K562 (cell line): Measurements from ENCODE around the gene GFOD2. TPM values are rescaled to one million over a fixed set of nuclear protein-coding genes. Genes with fewer than 3 reads are reported as not detected.

Experiments used
- ATAC-seq: fragments of 200-7000 bp; cut with Tn5 transposase; 3 replicates; pipeline ENCODE4 v1.9.1; 2020; ENCODE audit warnings: moderate library complexity
- BruUV-seq: library from RNA; stranded (reverse); fragments of 400-500 nt; replicated peaks from 2 replicates; lab custom pipeline; 2021; lab: Mats Ljungman, UMichigan
- CTCF ChIA-PET: fragments of 300-600 bp; formaldehyde crosslinking; extraction: SDS; loops from one replicate; lab custom pipeline; 2021; ENCODE audit warnings: low intra/inter-chr PET ratio; lab: Yijun Ruan, JAX
- POLR2A ChIA-PET: fragments of 300-600, 350-650 bp; sonication (Branson Sonifier 250); formaldehyde crosslinking; extraction: SDS; loops from one replicate; lab custom pipeline; 2021; ENCODE audit warnings: antibody characterized with exemption, inconsistent platforms; lab: Yijun Ruan, JAX
- DNase-seq, 4 experiments: peaks; one replicate each; pipeline versions ENCODE4 v3.0.0 to v3.0.0-alpha.2; 2011 to 2018; ENCODE audit warnings: low spot score in 3 of 4, mixed read lengths in 3 of 4; ENCODE audit errors: extremely low read depth in 1 of 4
- FAIRE-seq: peaks from 2 replicates; lab custom pipeline; 2011; peaks lifted over from hg19 to GRCh38; lab: Jason Lieb, UNC
- H2AFZ ChIP-seq: 2 replicates; pipeline ENCODE4 v1.6.0; 2011; ENCODE audit warnings: low read depth, low read length, control low read depth, inconsistent platforms
- H3K27ac ChIP-seq: fragments of 200-600 bp; 3 replicates; pipeline ENCODE4 v1.8.0; 2011; ENCODE audit warnings: low read depth, mild to moderate bottlenecking, control low read depth, inconsistent platforms, low read length, moderate library complexity, mixed read lengths; ENCODE audit errors: extremely low read depth
- H3K27me3 ChIP-seq, 2 experiments: fragments of 300-600 bp in 1 of 2; 2 replicates in 1 of 2; 3 replicates in 1 of 2; pipeline versions ENCODE4 v1.6.0 to v1.8.0; 2011; ENCODE audit warnings: inconsistent platforms in 2 of 2, low read length in 2 of 2, mild to moderate bottlenecking in 1 of 2, mixed read lengths in 1 of 2, moderate library complexity in 1 of 2; ENCODE audit not compliant: control insufficient read depth in 2 of 2, insufficient read depth in 2 of 2
- H3K36me3 ChIP-seq: fragments of 300-600 bp; 3 replicates; pipeline ENCODE4 v1.8.0; 2011; ENCODE audit warnings: mild to moderate bottlenecking, low read length, inconsistent platforms; ENCODE audit not compliant: control insufficient read depth, insufficient read depth
- H3K4me1 ChIP-seq, 2 experiments: fragments of 200-600 bp in 1 of 2; replicated peaks in 1 of 2; 2 replicates in 1 of 2; 3 replicates in 1 of 2; pipeline versions ENCODE4 v1.5.1 to v1.8.0; 2011; ENCODE audit warnings: inconsistent platforms in 2 of 2, low read length in 2 of 2, mild to moderate bottlenecking in 1 of 2, mixed read lengths in 1 of 2, moderate library complexity in 1 of 2; ENCODE audit not compliant: control insufficient read depth in 2 of 2, insufficient read depth in 2 of 2
- H3K4me2 ChIP-seq: 2 replicates; pipeline ENCODE4 v1.6.1; 2011; ENCODE audit warnings: low read length, control low read depth, inconsistent platforms, mixed read lengths; ENCODE audit not compliant: insufficient read depth
- H3K4me3 ChIP-seq: fragments of 200-600 bp; sonication (generic), shearing (Covaris generic); 2 replicates; pipeline ENCODE4 v1.5.1; 2016; ENCODE audit warnings: control low read depth, inconsistent platforms
- H3K79me2 ChIP-seq: fragments of 200-600 bp; 3 replicates; pipeline ENCODE4 v1.8.0; 2011; ENCODE audit warnings: low read length, inconsistent platforms; ENCODE audit not compliant: control insufficient read depth, insufficient read depth
- H3K9ac ChIP-seq, 2 experiments: 2 replicates each; pipeline versions ENCODE4 v1.6.0 to v1.6.1; 2011; ENCODE audit warnings: low read depth in 2 of 2, low read length in 2 of 2, control low read depth in 1 of 2, inconsistent platforms in 1 of 2, mild to moderate bottlenecking in 1 of 2, mixed read lengths in 1 of 2; ENCODE audit not compliant: insufficient read depth in 1 of 2
- H3K9me1 ChIP-seq: one replicate; pipeline ENCODE4 v1.6.0; 2011; ENCODE audit warnings: inconsistent platforms, mild to moderate bottlenecking, low read length, moderate library complexity; ENCODE audit not compliant: control insufficient read depth, insufficient read depth
- H3K9me3 ChIP-seq: replicated peaks from 2 replicates; pipeline ENCODE4 v1.5.1; 2011; ENCODE audit warnings: low read depth, low read length, inconsistent platforms; ENCODE audit not compliant: control insufficient read depth, insufficient read depth
- H4K20me1 ChIP-seq: replicated peaks from 2 replicates; pipeline ENCODE4 v1.6.1; 2011; ENCODE audit warnings: low read length, inconsistent platforms, mixed read lengths; ENCODE audit not compliant: control insufficient read depth, insufficient read depth
- ATF2 ChIP-seq: sonication (generic); formaldehyde crosslinking; IDR thresholded peaks from 2 replicates; pipeline ENCODE4 v1.8.1; 2022; ENCODE audit warnings: missing genetic modification reagents
- BHLHE40 ChIP-seq: IDR thresholded peaks from 2 replicates; pipeline ENCODE4 v1.6.1; 2011; ENCODE audit warnings: low read length, improper control_type of control experiment
- BRF2 ChIP-seq: IDR thresholded peaks from 3 replicates; pipeline ENCODE4 v1.6.1; 2011; ENCODE audit warnings: borderline replicate concordance, mild to moderate bottlenecking; ENCODE audit not compliant: insufficient read length, insufficient read depth
- CREBBP ChIP-seq: IDR thresholded peaks from one replicate; pipeline ENCODE4 v1.6.1; 2012; ENCODE audit warnings: low read depth, mild to moderate bottlenecking, control low read depth, inconsistent platforms, low read length
- DIDO1 ChIP-seq: fragments of 450-650 bp; IDR thresholded peaks from 2 replicates; pipeline ENCODE4 v1.6.1; 2016; ENCODE audit warnings: low read depth, missing biosample characterization, missing genetic modification characterization
- MECOM ChIP-seq: fragments of 250-450 bp; sonication (Bioruptor Pico); IDR thresholded peaks from 2 replicates; pipeline ENCODE4 v1.8.0; 2022; ENCODE audit warnings: inconsistent platforms
- PHTF2 ChIP-seq: fragments of 250-450 bp; sonication (Bioruptor Pico); IDR thresholded peaks from 2 replicates; pipeline ENCODE4 v1.5.0; 2021; ENCODE audit warnings: mild to moderate bottlenecking
- SUPT5H ChIP-seq: fragments of 450-650 bp; IDR thresholded peaks from 2 replicates; pipeline ENCODE4 v1.6.1; 2016
- ZNF184 ChIP-seq: sonication (generic); formaldehyde crosslinking; IDR thresholded peaks from 2 replicates; pipeline ENCODE4 v1.5.0; 2020; ENCODE audit warnings: missing genetic modification reagents
- WGBS: fragments of 100-300 bp; shearing (Covaris generic); methylation state at CpG from one replicate; pipeline ENCODE4 v1.1.6; 2016; ENCODE audit warnings: low coverage, mixed read lengths; ENCODE audit not compliant: insufficient coverage; ENCODE audit errors: missing lambda C conversion rate; 5-methylcytosine and 5-hydroxymethylcytosine counted together
- in situ Hi-C: fragments of 300-500 bp; cut with MboI; formaldehyde crosslinking; loops from 4 replicates; pipeline ENCODE4 v1.15.0; 2018; ENCODE audit warnings: inconsistent platforms, mixed read lengths
- intact Hi-C: fragments of 100-400 bp; cut with micrococcal nuclease; formaldehyde crosslinking; loops from 2 replicates; pipeline ENCODE4 v1.14.2; 2022
- polyA plus RNA-seq, 8 experiments: library from polyadenylated mRNA; depleted of rRNA in 4 of 8; stranded (reverse) in 5 of 8; unstranded in 3 of 8; fragments of >200 nt; fragmentation: Nextera tagmentation in 2 of 8; fragmentation: Illumina TruSeq in 1 of 8; extraction: Ambion mirVana in 2 of 8; extraction: Trizol in 1 of 8; gene quantifications; 2 replicates each; pipeline versions ENCODE4 v1.2.1 to v1.2.3, GENCODE V29; 2011 to 2014; ENCODE audit warnings: inconsistent platforms in 1 of 8, missing spikeins in 1 of 8
- total RNA-seq, 7 experiments: library from RNA; depleted of rRNA in 6 of 7; stranded (reverse); fragments of >200 nt in 6 of 7; fragmentation: Illumina TruSeq in 2 of 7; extraction: Trizol in 2 of 7; gene quantifications; 2 replicates each; pipeline versions ENCODE4 v1.2.1 to v1.2.3, GENCODE V29; 2011 to 2021; ENCODE audit warnings: low replicate concordance in 1 of 7

The GFOD2 gene
- total and polyA plus RNA-seq, 9 of the 15 experiments (the other 6 are each of a cell fraction or from before 2014, with no cell fraction given), result 1.9 to 15.8 (median 11.1) TPM

- CTCF ChIA-PET, result no interaction called here
Measured at GRCh38 chr16:67707210-67707609, 11.9 kb downstream of the GFOD2 start.

GRCh38 chr16:67704110-67704509, 15.0 kb downstream of the GFOD2 start:
- in situ Hi-C loops, result no loop called here
- 54% methylated on average over 5 of the region's 5 CpGs for WGBS
- Histone ChIP-seq H3K36me3 (no peaks in the 10 kb centered on the region), H4K20me1 (no peaks in the 10 kb centered on the region), H3K4me3 (no peak overlapping the region), H3K9ac (no peak overlapping the region), H3K4me2 (no peak overlapping the region), H3K27me3 (no peaks in the 10 kb centered on the region), H2AFZ (no peak overlapping the region), H3K79me2 (no peaks in the 10 kb centered on the region), H3K27ac (no peak overlapping the region), H3K4me1 (no peaks in the 10 kb centered on the region)
- ChIA-PET CTCF (no interaction called here), POLR2A (interaction anchor here (0.5 kb wide), 1 partner anchor 16 kb away, joined by 3 read pairs; no protein-coding TSS in a partner anchor)
- ATAC-seq (no peak), DNase-seq (no peak)
- no peak for TF ChIP-seq PHTF2 (CRISPR knock-in tag)
- no peak for TF ChIP-seq MECOM (CRISPR knock-in tag)
- no peak for TF ChIP-seq BHLHE40
- TF ChIP-seq BRF2, result no peak
- TF ChIP-seq ATF2, result no peak
- TF ChIP-seq DIDO1 (tag), result no peak
- TF ChIP-seq, all 486 proteins: peak for 0
- Histone ChIP-seq H3K9me1 (no peaks in the 10 kb centered on the region), H3K9me3 (peaks cover 3% of the 10 kb centered on the region; the same call in 1 of the 2 replicates)
- no peak for FAIRE-seq
- no TSS peak for BruUV-seq
- intact Hi-C loops, result no loop called here

More at GRCh38 chr16:67707210-67707609, 11.9 kb downstream of the GFOD2 start:
- WGBS, result 92% methylated on average over 4 of the region's 4 CpGs
- FAIRE-seq (no peak), DNase-seq (no peak), ATAC-seq (no peak)
- Histone ChIP-seq H3K9ac (no peak overlapping the region), H3K4me2 (no peak overlapping the region), H3K79me2 (0 out of 3 replicates have a peak, but pooled peaks cover 4% of the 10 kb centered on the region), H3K9me3 (no peaks in the 10 kb centered on the region), H3K36me3 (no peaks in the 10 kb centered on the region), H3K4me1 (peaks cover 0 to 4% of the 10 kb centered on the region in 2 experiments; a peak in 2 of 5 replicates), H3K27me3 (no peaks in the 10 kb centered on the region), H3K4me3 (no peak overlapping the region), H3K9me1 (no peaks in the 10 kb centered on the region), H4K20me1 (0 out of 2 replicates have a peak, but pooled peaks cover 4% of the 10 kb centered on the region), H2AFZ (no peak overlapping the region), H3K27ac (no peak overlapping the region)
- BruUV-seq, result no TSS peak
- TF ChIP-seq SUPT5H (no peak), CREBBP (no peak), ZNF184 (CRISPR knock-in tag) (peak; percentile 66; the same call in 1 of the 2 replicates)
- intact Hi-C loops (no loop called here), in situ Hi-C loops (no loop called here)
- POLR2A ChIA-PET, result interaction anchor here (2.5 kb wide), 1 partner anchor 12 kb away, joined by 8 read pairs; the partner anchor contains the start of gene GFOD2
